ENCODE results near the gene PKD2. TPM values are rescaled to one million over a fixed set of nuclear protein-coding genes. Genes with fewer than 3 reads are reported as not detected.

Gene PKD2
- total and polyA plus RNA-seq, 2 experiments from 2014 or later = 16.3 to 27.1 TPM

DNA sequence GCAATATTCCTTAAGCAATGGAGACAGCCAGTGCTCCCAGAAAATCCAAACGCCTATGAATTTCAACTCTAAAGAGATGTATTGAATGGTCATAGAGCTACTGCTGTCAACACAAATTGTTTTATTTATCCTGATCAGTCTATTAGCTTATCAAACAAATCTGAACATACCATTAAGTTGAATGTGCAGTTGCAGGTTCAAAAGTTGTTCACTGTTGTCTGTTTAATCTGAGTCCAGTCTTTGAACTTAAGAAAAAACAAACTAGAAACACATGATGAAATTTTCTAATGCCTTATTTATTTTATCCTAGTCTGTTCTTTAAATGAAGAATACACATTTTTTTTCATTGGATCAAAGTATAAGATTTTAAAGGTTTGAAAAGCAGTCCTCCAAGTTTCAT, 73.2 kb downstream of the PKD2 start:
- H3K27me3 ChIP-seq = no peaks in the 10 kb centered on the region
- no peak for DNase-seq (ENCODE audit: low read depth in 1 of 2, low spot score in 1 of 2)
- no peaks in the 10 kb centered on the region for H3K9me3 ChIP-seq (ENCODE audit: low read depth)
- H3K27ac ChIP-seq = no peak overlapping the region
- H3K4me3 ChIP-seq = no peak overlapping the region
- TF ChIP-seq CTCF (IDR thresholded peaks at IDR 0.05; ENCODE audit: low read depth, low read length) = no peak
- peaks cover 12% of the 10 kb centered on the region for H3K36me3 ChIP-seq
- H3K4me1 ChIP-seq (ENCODE audit: low read depth) = no peaks in the 10 kb centered on the region

DNA sequence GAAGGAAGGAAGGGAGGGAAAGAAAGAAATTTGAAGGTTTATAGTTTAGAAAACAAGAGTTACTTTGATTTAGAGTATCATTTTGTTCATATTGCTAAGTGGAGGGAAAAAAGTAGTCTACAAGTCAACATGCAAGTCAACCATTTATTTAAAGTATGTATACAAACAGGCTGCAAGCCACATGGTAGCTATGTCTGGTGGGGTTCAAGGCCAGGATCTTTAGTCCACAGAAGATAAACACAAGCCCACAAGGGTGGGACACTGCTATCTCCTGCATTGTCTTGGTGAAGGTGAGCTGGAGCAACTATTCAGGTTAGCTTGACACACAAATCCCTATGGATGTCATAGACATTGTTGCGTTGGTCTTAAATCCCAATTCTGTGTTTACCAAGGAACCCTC, 79.6 kb downstream of the PKD2 start:
- DNase-seq (ENCODE audit: low read depth in 1 of 2, low spot score in 1 of 2) = no peak
- no peak for TF ChIP-seq CTCF (IDR thresholded peaks at IDR 0.05; ENCODE audit: low read depth, low read length)
- no peaks in the 10 kb centered on the region for H3K27me3 ChIP-seq
- no peaks in the 10 kb centered on the region for H3K4me1 ChIP-seq (ENCODE audit: low read depth)
- H3K27ac ChIP-seq = no peak overlapping the region
- no peaks in the 10 kb centered on the region for H3K36me3 ChIP-seq
- H3K4me3 ChIP-seq = no peak overlapping the region
- no peaks in the 10 kb centered on the region for H3K9me3 ChIP-seq (ENCODE audit: low read depth)

GRCh38 chr4:88090898-88091297, 83.5 kb downstream of the PKD2 start:
- TF ChIP-seq CTCF (IDR thresholded peaks at IDR 0.05; ENCODE audit: low read depth, low read length) = no peak
- Histone ChIP-seq H3K4me3 (no peak overlapping the region), H3K27me3 (no peaks in the 10 kb centered on the region), H3K27ac (no peak overlapping the region), H3K9me3 (ENCODE audit: low read depth) (no peaks in the 10 kb centered on the region), H3K36me3 (no peaks in the 10 kb centered on the region), H3K4me1 (ENCODE audit: low read depth) (no peaks in the 10 kb centered on the region)
- DNase-seq (ENCODE audit: low read depth in 1 of 2, low spot score in 1 of 2) = no peak

GRCh38 chr4:88091378-88091777, 83.9 kb downstream of the PKD2 start:
- Histone ChIP-seq H3K9me3 (ENCODE audit: low read depth) (no peaks in the 10 kb centered on the region), H3K36me3 (no peaks in the 10 kb centered on the region), H3K4me3 (no peak overlapping the region), H3K27ac (no peak overlapping the region), H3K4me1 (ENCODE audit: low read depth) (no peaks in the 10 kb centered on the region), H3K27me3 (no peaks in the 10 kb centered on the region)
- no peak for TF ChIP-seq CTCF (IDR thresholded peaks at IDR 0.05; ENCODE audit: low read depth, low read length)
- no peak for DNase-seq (ENCODE audit: low read depth in 1 of 2, low spot score in 1 of 2)

- Histone ChIP-seq H3K27ac (no peak overlapping the region), H3K4me3 (no peak overlapping the region), H3K9me3 (ENCODE audit: low read depth) (no peaks in the 10 kb centered on the region), H3K4me1 (ENCODE audit: low read depth) (no peaks in the 10 kb centered on the region), H3K36me3 (no peaks in the 10 kb centered on the region), H3K27me3 (no peaks in the 10 kb centered on the region)
- DNase-seq (ENCODE audit: low read depth in 1 of 2, low spot score in 1 of 2) = no peak
- no peak for TF ChIP-seq CTCF (IDR thresholded peaks at IDR 0.05; ENCODE audit: low read depth, low read length)
Observed at GRCh38 chr4:88093874-88094273, 86.4 kb downstream of the PKD2 start.

DNA sequence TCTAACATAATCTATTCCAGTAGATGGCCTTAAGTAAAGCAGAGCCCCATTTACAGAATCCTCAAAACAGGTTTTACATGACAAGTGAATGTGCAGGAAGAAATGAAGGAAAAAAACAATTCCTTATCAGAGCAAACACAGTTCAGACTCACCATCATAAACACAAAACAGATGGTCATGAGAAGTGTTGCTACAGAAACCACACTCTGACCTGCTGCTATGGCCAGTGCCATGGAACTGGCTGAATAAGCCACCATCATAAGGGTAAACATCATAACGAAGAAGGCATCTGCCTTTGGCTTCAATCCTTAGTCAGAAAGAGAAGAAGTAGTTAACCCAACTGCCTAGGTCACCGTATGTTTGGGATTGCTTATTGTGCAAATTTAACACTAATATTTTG, 89.9 kb downstream of the PKD2 start:
- TF ChIP-seq CTCF (IDR thresholded peaks at IDR 0.05; ENCODE audit: low read depth, low read length) = no peak
- no peak for DNase-seq (ENCODE audit: low read depth in 1 of 2, low spot score in 1 of 2)
- Histone ChIP-seq H3K4me1 (ENCODE audit: low read depth) (no peaks in the 10 kb centered on the region), H3K4me3 (no peak overlapping the region), H3K36me3 (no peaks in the 10 kb centered on the region), H3K27me3 (no peaks in the 10 kb centered on the region), H3K27ac (no peak overlapping the region), H3K9me3 (ENCODE audit: low read depth) (no peaks in the 10 kb centered on the region)

Measured in cardiac muscle cell (in vitro differentiated cells and primary cell).